Measurements from ENCODE around the gene CRY1.
A peak's percentile ranks its signal among the peaks of the same experiment; 100 is the strongest.
"Not testable (repeated sequence)": the region's sequence is repeated elsewhere in the genome, so short reads cannot be mapped to it uniquely, and the experiment has no call there.

Gene CRY1

GRCh38 chr12:107107381-107107780 lies 14.0 kb upstream of the CRY1 start:
- no peak for DNase-seq

DNA sequence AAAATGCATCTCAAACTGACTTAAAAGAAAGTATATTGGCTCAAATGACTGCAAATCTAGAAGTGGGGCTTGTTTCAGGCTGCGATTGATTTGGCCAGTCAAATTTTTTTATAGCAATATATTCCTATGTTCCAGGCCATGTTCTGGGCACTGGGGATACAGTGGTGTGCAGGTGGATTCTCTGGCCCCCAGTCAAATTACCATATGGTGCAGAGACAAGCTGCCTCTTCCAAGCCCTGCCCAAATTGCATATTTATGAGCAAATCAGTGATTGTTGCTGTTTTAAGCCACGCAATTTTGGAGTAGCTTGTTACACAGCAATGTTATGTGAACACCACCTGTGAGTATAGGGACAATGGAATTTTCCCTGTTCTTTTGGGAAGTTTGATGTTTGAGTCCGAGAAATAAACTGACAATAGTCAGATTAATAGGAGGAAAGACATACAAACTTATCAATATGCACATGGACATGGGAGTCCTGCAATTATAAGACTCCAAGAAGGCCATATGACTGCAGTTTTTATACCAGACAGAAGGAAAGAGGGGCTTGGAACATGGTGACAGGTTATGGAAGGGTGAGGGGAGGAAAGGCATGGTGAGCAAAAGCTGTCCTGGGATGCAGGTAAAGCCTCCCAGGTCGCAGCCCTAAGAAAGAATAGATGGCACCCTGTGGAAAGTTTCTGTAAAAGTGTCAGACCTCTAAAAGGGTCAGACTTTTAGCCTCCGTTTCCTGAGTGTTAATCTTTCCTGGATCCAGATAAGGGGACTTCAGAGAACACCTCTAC lies 13.1 kb upstream of the CRY1 start:
- DNase-seq = no peak

DNA sequence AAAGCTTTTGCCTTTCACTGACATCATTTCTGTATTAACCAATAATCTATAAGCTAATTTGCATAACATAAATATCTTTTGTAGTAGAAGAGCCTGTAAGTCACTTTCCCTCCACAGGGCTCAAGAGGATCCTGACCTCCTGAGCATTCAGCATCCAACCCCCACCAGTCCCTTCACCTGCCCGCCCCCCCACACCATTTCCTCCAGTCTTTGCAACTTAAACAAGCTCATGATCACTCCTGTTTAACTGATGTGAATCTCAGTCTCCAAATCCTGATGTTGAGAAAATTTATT lies 12.0 kb upstream of the CRY1 start:
- no peak for DNase-seq

- no peak for DNase-seq
These were observed 10.2 kb upstream of the CRY1 start for GRCh38 chr12:107103516-107103915.

- no peak for DNase-seq
These were observed 9.7 kb upstream of the CRY1 start for GRCh38 chr12:107103097-107103496.

DNA sequence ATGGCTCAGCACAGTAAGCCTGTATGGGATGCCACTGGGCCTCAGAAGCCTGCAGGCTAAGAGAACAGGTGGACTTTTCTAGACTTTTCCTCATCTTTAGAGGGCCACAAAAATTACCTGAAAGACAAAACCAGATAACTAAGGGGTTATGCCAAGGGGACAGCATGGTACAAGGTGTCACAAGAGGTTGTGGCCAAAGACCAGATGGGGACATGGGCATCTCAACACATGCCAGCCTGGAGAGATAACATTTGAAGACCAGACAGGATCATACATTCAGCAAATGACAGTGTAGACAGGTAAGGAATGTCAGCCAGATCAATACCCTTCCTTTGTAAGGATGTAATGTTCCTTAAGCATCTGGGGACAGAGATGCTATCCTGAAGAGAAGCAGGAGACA lies 8.9 kb upstream of the CRY1 start:
- DNase-seq = no peak

- no peak for DNase-seq
These were observed 8.3 kb upstream of the CRY1 start for GRCh38 chr12:107101651-107102050.

- no peak for DNase-seq
These were observed 6.6 kb upstream of the CRY1 start for GRCh38 chr12:107099917-107100316.

DNA sequence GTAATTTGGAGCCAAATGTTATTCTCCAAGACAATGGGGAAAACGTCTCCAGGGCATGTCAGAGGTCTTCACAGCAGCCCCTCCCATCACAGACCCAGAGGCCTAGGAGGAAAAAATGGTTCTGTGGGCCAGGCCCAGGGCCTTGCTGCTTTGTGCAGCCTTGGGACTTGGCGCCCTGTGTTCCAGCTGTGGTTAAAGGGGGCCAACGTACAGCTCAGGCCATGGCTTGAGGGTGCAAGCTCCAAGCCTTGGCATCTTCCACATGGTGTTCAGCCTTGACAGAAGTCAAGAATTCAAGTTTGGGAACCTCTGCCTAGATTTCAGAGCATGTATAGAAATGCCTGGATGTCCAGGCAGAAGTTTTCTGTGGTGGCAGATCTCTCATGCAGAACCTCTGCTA lies 3.2 kb upstream of the CRY1 start:
- DNase-seq = no peak

- no peak for DNase-seq
These were observed 767 bp upstream of the CRY1 start for GRCh38 chr12:107094183-107094448.

DNA sequence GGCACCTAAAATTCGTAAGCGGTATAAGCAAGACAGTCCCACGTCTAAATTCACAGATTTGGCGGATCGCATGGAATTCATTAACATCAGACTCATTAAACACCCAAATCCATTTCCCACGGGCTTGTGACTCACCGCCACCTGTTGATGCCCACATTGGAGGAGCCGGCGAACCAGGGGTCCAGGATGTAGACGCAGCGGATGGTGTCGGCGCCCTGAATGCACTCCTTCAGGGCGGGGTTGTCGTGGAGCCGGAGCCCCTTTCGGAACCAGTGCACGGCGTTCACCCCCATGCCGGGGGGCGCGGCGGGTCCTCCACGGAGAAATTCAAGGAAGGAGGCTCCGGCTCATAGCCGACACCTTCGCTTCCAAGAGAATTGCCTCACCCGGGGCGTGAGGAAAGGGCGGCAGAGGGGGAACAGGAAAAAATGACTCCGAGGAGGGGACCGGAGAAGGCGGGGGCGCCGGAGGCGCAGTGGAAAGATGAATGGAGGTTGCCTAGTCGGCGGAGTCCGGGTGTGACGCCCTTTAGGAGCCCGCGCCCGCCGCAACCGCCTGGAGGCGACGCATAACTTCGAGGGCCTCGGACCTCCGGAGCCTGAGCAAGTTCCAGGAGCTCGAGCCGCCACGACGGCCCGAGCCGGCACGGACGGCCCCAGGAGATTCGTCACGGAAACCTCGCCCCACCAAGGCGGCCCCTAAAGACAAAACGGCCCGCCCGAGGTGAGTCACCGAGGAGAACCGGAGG lies 506 bp downstream of the CRY1 start:
- DNase-seq = peak; percentile 44 to 71

GRCh38 chr12:107091989-107092641 lies 1.2 kb downstream of the CRY1 start:
- peak; percentile 36 to 76 for DNase-seq

GRCh38 chr12:107091381-107091780 lies 2.0 kb downstream of the CRY1 start:
- DNase-seq = no peak

DNA sequence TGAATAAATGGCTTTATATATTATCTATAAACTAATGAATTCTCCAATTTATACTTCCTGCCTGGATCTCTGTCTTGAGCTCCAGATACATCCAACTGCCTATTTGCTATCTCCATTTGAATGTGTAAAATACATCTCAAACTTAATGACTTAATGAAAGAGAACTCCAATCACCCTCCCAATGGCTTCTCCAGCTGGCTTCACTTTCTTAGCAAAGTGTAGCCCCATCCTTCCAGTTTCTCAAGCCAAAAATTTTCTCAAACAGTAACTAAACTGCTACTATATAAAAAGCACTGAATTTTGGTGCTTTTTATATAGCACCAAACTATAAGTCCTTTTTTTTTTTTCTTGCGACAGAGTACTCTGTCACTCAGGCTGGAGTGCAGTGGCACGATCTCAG lies 2.6 kb downstream of the CRY1 start:
- DNase-seq = no peak

GRCh38 chr12:107088912-107089311 lies 4.4 kb downstream of the CRY1 start:
- DNase-seq = no peak

DNA sequence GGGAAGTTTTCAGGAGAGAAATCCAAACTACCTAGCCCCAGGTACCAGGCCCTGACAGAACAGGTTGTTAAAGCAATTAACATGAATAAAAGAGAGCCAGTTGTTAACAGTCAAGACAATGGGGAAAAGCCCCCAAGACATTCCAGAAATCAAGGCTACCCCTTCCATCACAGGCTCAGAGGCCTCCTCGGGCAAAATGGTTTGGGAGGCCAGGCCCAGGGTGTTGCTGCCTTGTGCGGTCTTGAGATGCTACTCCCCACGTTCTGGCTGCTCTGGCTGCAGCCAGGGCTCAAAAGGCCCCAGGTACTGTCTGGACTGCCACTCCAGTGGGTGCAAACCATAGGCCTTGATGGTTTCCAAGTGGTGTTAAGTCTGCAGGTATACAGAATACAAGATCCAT lies 7.0 kb downstream of the CRY1 start:
- DNase-seq = no peak

- no peak for DNase-seq
These were observed 11.6 kb downstream of the CRY1 start for GRCh38 chr12:107081778-107082177.

DNA sequence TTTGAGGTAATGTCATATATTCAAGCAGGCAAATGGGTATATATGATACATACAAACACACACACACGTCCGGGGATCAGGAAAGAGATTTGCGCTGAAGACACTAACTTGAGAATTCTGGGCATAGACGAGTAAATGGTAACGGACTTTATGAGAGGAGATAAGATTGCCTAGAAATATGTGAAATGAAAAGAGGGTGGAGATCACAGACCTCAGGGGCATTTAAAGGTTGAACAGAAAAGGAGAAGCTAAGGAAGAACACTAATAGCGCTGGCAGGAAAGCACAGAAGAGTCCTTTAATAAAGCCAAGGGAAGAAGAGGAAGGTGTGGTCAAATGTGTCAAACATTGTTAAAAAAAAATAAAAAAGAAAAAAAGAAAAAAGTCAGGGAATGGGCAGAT lies 13.1 kb downstream of the CRY1 start:
- no peak for DNase-seq

- DNase-seq = peak in 1 of 2 donors; percentile 46
These were observed 14.0 kb downstream of the CRY1 start for GRCh38 chr12:107079172-107080011.

DNA sequence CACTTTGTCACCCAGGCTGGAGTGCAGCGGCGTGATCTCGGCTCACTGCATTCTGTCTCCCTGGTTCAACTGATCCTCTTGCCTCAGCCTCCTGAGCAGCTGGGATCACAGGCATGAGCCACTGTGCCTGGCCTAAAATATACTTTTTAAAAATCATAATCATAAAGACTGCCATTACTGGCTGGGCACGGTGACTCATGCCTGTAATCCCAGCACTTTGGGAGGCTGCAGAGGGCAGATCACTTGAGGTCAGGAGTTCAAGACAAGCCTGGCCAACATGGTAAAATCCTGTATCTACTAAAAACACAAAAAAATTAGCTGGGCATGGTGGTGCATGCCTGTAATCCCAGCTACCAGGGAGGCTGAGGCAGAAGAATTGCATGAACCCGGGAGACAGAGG lies 20.1 kb downstream of the CRY1 start:
- DNase-seq = not testable (repeated sequence)

DNA sequence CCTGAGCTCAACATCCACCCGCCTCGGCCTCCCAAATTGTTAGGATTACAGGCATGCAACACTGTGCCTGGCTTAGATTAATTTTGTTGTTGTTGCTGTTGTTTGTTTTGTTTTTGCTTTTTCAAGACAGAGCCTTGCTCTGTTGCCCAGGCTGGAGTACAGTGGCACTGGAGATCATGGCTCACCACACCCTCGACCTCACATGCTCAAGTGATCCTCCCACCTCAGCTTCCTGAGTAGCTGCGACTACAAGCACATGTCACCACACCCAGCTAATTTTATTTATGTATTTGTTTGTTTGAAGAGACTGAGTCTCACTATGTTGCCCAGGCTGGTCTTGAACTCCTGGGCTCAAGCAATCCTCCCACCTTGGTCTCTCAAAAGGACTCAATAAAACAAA lies 26.7 kb downstream of the CRY1 start:
- DNase-seq = no peak

GRCh38 chr12:107064687-107065086 lies 28.7 kb downstream of the CRY1 start:
- no peak for DNase-seq

DNA sequence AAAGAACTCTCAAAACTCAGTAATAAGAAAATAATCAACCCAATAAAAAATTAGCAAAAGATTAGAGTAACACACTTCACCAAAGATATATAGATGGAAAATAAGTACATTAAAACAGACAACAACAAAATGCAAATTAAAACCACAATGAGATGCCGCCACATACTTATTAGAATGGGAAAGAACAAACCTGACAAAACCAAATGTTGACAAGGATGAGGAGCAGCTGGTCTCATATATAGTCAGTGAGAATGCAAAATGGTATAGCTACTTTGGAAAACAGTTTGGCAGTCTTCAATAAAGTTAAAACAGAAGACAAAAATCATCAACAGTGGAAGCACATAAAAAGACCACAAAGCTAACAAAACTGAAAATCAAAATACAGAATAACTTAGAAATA lies 29.1 kb downstream of the CRY1 start:
- DNase-seq = no peak

GRCh38 chr12:107058190-107058589 lies 35.2 kb downstream of the CRY1 start:
- no peak for DNase-seq
